Measurements from ENCODE around the gene CELSR2. TPM values are rescaled to one million over a fixed set of nuclear protein-coding genes. Genes with fewer than 3 reads are reported as not detected.
"Not testable (repeated sequence)": the region's sequence is repeated elsewhere in the genome, so short reads cannot be mapped to it uniquely, and the experiment has no call there.

The CELSR2 gene
- 10 to 100 TPM; 29.0 to 38.3 (median 34.0) TPM for polyA plus RNA-seq (ENCODE audit: insufficient read length in 4 of 4)

- DNase-seq (ENCODE audit: low read depth in 4 of 4, low spot score in 3 of 4) = peak in 1 of 4 donors; percentile 54
Observed at GRCh38 chr1:109248797-109249629, at the start of gene CELSR2. CELSR2 (plus strand) TSS chr1:109249539; CDS start chr1:109250080, 541 bp downstream.

GRCh38 chr1:109199710-109200109, 49.6 kb upstream of the CELSR2 start:
- no peak for DNase-seq (ENCODE audit: low read depth in 4 of 4, low spot score in 3 of 4)

GRCh38 chr1:109201123-109201703, 48.1 kb upstream of the CELSR2 start:
- no peak for DNase-seq (ENCODE audit: low read depth in 4 of 4, low spot score in 3 of 4)

GRCh38 chr1:109204484-109204883, 44.9 kb upstream of the CELSR2 start:
- no peak for DNase-seq (ENCODE audit: low read depth in 4 of 4, low spot score in 3 of 4)

GRCh38 chr1:109206339-109206738, 43.0 kb upstream of the CELSR2 start:
- no peak for DNase-seq (ENCODE audit: low read depth in 4 of 4, low spot score in 3 of 4)

GRCh38 chr1:109207467-109208103, 41.8 kb upstream of the CELSR2 start:
- no peak for DNase-seq (ENCODE audit: low read depth in 4 of 4, low spot score in 3 of 4)

- no peak for DNase-seq (ENCODE audit: low read depth in 4 of 4, low spot score in 3 of 4)
Observed at GRCh38 chr1:109208394-109208793, 40.9 kb upstream of the CELSR2 start.

- DNase-seq (ENCODE audit: low read depth in 4 of 4, low spot score in 3 of 4) = no peak
Observed at GRCh38 chr1:109208836-109209463, 40.4 kb upstream of the CELSR2 start.

- DNase-seq (ENCODE audit: low read depth in 4 of 4, low spot score in 3 of 4) = no peak
Observed at GRCh38 chr1:109210058-109210457, 39.3 kb upstream of the CELSR2 start.

GRCh38 chr1:109213345-109213823, 36.0 kb upstream of the CELSR2 start:
- no peak for DNase-seq (ENCODE audit: low read depth in 4 of 4, low spot score in 3 of 4)

GRCh38 chr1:109213824-109214693, 35.3 kb upstream of the CELSR2 start, which contains the start of gene SARS1:
SARS1 (plus strand) TSS chr1:109213918; CDS start chr1:109213993, 75 bp downstream.
- peak; percentile 82 to 87 (median 85) for DNase-seq (ENCODE audit: low read depth in 4 of 4, low spot score in 3 of 4)

GRCh38 chr1:109214695-109215623, 34.4 kb upstream of the CELSR2 start:
- peak in 1 of 4 donors; percentile 35 for DNase-seq (ENCODE audit: low read depth in 4 of 4, low spot score in 3 of 4)

- DNase-seq (ENCODE audit: low read depth in 4 of 4, low spot score in 3 of 4) = no peak
Observed at GRCh38 chr1:109216662-109217061, 32.7 kb upstream of the CELSR2 start.

- no peak for DNase-seq (ENCODE audit: low read depth in 4 of 4, low spot score in 3 of 4)
Observed at GRCh38 chr1:109218516-109218915, 30.8 kb upstream of the CELSR2 start.

GRCh38 chr1:109221201-109221600, 28.1 kb upstream of the CELSR2 start:
- DNase-seq (ENCODE audit: low read depth in 4 of 4, low spot score in 3 of 4) = not testable (repeated sequence)

GRCh38 chr1:109225308-109225707, 24.0 kb upstream of the CELSR2 start:
- no peak for DNase-seq (ENCODE audit: low read depth in 4 of 4, low spot score in 3 of 4)

- no peak for DNase-seq (ENCODE audit: low read depth in 4 of 4, low spot score in 3 of 4)
Observed at GRCh38 chr1:109225711-109226445, 23.5 kb upstream of the CELSR2 start.

GRCh38 chr1:109228167-109228566, 21.2 kb upstream of the CELSR2 start:
- no peak for DNase-seq (ENCODE audit: low read depth in 4 of 4, low spot score in 3 of 4)
